H54 (cell line): ENCODE data around the gene PHLDA2.

ENCODE experiments used
- DNase-seq: peaks from one replicate; pipeline ENCODE4 v3.0.0; 2011; ENCODE audit warnings: low spot score, mixed read lengths; ENCODE audit not compliant: insufficient read length
- FAIRE-seq: peaks from 3 replicates; lab custom pipeline; 2011; peaks lifted over from hg19 to GRCh38; lab: Jason Lieb, UNC
- POLR2A ChIP-seq: IDR thresholded peaks from 2 replicates; pipeline ENCODE4 v1.6.1; 2011; ENCODE audit warnings: low read depth, mild to moderate bottlenecking, low read length

The PHLDA2 gene

DNA sequence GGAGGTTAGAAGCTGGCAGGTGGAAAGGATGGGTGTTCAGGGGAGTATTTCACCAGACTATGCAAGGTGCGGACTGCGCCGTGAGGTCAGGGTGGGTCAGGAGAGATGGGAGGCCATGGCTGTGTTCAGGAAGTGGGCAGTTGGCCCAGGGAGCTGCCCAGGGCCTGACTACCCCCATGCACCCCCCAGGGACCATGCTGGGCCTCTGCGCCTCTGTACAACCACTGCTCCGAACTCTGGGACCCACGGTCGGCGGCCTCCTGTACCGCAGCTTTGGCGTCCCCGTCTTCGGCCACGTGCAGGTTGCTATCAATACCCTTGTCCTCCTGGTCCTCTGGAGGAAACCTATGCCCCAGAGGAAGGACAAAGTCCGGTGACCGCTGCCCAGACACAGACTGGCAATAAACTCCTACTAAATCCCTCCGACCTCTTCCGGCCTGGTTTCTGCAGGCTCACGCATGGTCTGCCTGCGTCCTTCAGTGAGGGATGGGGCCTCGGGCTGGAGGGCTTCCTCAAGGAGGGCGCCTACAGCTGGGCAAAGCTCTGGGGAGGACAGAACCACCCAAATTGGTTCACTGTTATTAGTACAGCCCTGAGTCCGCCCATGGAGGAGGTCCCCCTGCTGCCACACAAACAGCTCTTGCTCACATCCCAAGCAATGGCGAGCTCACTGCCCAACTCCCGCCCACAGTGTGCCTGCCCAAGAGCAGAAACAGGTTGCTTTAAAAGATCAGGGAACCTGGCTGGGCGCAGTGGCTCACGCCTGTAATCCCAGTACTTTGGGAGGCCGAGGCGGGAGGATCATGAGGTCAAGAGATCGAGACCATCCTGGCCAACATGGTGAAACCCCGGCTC lies 4.2 kb downstream of the PHLDA2 start:
- FAIRE-seq (no peak), DNase-seq (no peak)
- no peak for TF ChIP-seq POLR2A

DNA sequence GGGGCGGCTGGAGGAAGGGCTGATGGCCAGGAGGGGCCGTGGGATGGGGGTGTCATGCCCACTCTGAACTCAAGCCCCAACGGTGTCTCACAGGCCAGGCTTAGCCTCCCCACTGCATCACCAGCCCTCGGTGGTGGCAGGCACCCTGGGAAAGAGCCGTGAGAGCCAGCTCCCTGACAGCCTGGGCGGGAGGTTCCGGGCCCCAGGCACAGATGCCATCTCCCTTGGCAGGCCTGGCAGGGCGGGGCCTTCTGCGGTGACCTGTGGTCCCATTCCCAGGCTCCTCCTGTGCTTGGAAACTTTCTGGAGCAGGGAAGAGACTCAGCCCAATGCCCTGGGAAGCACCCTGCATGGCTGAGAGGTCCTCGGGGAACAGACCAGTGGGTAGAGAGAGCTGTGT lies 4.8 kb downstream of the PHLDA2 start:
- DNase-seq (no peak), FAIRE-seq (no peak)

DNA sequence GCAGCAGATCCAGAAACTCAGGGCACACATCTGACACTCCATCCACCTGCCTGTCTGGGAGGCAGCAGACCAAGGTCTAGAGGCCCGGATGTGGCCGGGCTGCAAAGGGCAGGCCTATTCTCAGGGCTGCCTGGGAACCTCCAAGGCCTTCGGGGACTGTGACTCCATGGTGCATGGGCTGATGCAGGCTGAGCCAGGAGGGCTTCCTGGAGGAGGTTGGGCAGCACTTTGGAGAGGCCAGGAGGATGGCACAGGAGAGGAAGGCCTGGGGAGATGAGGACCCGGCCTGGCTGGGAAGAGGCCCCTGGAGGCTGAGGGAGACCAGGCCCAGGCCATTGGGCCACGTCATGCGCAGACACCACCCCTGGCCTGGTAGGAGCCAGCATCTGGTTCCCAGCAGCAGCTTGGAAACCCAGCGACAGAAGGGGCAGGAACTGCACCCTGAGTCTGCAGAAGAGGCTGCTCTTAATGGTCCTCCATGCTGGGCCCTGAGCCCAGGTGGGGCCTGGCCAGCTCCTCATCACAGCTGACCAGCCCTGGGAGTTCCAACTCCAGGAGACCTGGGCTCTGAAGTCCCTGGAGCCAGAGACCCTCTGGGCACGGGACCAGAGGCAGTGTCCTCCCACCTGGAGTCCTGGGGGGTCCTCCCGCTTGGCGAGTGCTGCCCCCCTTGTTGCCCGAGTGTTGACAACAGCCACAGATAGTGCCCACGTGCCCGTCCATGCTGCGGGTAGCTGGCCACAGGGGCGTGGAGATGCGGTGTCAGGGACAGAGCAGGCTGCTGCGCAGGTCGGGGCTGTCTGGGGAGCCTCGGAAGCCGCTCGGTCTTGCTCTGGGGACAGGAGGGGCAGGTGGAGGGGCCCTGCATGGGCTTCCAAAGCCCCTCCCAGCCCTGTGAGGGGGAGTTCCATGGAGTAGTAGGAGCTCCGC lies 5.5 kb downstream of the PHLDA2 start:
- TF ChIP-seq POLR2A = no peak
- no peak for DNase-seq
- no peak for FAIRE-seq

More for the DNA sequence above, 4.8 kb downstream of the PHLDA2 start:
- TF ChIP-seq POLR2A = no peak

DNA sequence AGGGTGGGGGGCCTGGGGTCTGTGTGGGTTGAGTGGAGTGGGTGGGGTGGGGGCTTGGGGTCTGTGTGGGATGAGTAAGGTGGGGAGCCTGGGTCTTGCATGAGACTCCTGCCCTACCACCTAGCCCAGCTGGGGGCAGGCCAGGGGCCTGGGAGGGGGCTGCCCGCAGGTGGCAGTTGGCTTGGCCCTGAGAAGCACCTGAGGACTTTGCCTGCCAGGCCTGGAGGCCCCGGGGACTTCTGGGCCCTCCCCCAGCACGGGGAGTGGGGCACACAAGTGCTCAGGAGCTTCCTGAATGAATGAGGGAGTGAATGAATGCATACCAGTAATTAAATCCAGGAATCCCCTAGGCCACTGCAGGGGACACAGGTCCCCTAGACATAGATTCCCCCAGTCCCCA lies 6.6 kb downstream of the PHLDA2 start:
- DNase-seq = no peak
- TF ChIP-seq POLR2A = no peak
- no peak for FAIRE-seq

DNA sequence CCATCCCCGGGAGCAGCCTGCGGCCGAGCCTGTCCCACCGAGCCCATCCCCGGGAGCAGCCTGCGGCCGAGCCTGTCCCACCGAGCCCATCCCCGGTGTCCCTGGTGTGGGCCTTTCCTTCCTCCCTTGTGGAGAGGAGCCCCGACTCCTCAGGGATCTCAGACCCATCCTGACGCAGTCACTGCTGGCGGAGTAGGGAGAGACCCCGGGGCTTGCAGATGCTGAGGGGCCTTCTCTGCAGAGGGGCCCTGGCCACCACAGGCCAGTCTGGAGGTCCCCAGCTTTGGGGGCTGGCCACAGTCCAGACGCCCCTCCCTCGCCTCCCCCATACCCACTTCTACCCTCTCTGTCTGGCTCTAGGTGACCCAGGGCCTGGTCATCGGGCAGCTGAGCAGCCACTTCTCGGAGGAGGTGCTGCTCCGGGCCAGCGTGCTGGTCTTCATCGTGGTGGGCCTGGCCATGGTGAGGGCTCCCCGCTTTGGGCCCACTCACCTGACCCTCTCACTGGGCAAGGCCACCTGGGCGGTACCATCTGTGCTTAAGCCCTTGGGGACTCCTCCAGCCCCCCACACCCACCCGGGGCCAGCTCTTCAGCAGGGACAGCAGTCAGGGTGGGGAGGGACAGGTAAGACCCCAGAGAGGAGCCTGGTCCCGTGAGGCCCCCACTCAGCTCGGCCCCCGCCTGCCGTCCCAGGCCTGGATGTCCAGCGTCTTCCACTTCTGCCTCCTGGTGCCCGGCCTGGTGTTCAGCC lies 7.3 kb downstream of the PHLDA2 start:
- no peak for TF ChIP-seq POLR2A
- DNase-seq (no peak), FAIRE-seq (no peak)

DNA sequence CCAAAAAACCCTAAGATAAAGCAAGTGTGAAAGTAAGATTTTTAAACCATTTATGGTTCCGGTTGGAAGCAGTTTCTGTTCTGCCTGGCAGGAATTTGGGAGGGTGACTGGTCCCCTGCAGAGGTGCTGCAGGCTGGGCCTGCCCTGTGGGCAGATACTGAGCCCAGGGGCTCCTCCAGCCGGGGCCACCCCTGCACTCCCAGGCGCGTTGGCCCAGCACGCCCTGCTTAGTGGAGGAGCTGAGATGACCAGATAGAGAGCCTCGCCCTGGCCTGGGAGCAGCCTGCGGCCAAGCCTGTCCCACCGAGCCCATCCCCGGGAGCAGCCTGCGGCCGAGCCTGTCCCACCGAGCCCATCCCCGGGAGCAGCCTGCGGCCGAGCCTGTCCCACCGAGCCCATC lies 8.0 kb downstream of the PHLDA2 start:
- FAIRE-seq (no peak), DNase-seq (no peak)
- no peak for TF ChIP-seq POLR2A

DNA sequence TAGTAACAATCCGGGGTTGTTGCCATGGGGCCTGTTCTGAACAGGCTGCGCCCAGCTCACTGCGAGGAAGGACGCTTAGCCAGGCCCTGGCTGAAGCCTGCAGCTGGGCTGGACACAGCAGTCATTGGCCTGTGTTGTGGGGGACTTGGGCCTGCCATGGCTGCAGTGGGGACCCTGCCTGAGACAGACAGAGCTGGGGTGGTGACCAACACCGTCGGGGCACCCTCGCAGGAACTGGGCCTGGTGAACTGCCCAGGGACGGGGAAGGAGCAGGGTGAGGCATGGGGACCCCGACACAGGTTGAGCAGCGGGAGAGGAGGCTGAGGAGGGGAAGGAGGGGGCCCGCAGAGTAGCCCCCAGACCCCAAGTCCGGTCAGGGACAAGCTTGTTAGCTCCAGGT lies 8.9 kb downstream of the PHLDA2 start:
- FAIRE-seq (no peak), DNase-seq (no peak)
- TF ChIP-seq POLR2A = no peak

DNA sequence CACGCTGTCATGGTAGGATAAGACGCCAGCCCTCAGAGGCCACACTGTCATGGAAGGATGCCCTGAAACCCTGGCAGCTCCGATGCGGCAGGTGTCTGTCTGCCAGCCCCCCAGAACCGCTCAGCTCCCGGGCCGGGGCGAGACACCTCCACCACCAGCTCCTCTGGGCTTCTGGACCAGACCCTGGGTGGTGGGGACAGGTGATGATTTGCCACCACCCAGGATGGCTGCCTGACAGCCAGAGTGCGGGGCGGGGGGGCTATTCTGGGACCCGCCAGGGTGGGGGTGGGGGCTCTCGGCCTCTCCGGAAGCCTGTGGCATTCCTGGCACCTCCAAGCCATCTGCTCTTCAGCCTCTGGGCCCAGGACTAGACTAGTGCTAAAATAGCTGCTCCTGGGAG lies 9.4 kb downstream of the PHLDA2 start:
- TF ChIP-seq POLR2A = no peak
- no peak for DNase-seq
- FAIRE-seq = no peak

DNA sequence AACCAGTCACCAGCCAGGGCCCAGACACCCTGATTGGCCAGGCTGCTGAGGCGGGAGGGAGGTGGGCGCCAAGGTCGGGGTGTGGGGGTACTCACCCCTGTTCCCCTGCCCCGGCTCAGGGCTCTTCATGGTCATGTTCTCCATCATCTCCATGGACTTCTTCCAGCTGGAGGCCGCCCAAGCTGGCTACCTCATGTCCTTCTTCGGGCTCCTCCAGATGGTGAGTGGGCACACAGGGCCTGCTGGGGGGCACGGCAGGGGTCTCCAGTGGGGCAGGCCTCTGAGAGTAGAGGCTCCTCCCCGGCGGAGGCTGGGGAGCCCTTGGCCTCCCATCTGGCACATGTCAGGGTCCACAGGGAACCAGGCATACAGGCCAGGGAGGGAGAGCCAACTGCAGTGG lies 10.0 kb downstream of the PHLDA2 start:
- TF ChIP-seq POLR2A = no peak
- FAIRE-seq (no peak), DNase-seq (no peak)

DNA sequence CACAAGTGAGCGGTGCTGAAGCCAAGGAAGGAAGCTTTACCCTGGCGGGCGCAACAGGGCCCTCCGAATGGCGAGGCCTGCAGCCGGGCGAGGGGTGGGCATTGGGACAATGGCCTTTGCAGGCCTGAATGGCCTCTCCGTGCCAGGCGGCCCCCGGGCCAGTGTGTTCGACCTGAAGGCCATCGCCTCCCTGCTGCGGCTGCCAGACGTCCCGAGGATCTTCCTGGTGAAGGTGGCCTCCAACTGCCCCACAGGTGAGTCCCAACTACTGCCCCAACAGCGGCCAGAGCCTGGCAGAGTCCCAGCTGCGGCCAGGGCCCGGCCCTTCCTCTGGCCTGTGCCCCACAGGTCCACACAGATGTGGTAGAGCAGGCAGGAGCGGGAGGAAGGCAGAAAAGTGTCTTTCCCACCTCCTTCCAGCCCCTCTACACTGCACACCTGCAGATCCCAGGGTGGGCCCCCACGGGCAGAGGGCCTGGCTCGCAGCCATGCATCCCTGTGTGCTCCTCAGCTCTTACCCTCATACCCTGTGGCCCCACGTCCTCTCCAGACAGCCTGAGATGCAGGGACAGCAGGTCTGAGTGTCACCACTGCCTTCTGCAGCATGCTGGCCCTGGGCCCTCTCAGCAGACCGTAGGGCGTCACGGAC lies 11.3 kb downstream of the PHLDA2 start:
- FAIRE-seq = no peak
- no peak for DNase-seq
- no peak for TF ChIP-seq POLR2A

DNA sequence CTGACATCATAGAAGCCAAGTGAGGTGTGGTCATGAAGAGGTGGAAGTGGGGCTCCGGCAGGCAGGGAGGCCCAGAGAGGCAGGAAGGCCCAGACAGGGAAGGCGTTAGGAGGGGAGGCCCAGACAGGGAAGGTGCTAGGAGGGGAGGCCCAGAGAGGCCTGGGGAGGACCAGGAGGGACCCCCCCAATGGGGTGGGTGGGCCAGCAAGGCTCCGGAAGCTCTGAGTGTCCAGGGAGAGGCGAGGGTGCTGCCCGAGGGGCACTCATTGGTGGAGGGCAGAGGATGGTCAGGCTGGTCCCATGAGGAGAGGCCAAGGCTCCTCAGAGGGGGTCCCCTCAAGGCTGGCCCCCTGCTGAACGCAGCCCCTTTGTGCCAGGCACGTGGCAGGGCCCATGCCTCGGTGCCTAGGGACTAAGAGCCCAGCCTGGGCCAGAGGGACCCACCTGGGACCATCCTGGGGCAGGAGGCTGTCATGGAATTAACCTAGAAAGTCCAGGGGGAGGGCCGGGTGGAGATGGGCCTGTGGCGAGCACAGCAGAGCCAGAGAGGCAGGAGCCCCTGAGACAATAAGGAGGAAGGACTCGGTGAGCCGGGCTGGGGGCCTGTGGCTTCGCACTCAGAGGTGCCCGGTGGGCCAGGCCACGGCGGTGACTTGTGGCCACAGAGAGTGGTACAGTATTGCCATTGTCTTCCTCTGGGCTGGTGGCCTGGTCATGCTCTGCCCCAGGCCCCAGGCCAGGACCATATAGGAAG lies 12.2 kb downstream of the PHLDA2 start:
- DNase-seq (no peak), FAIRE-seq (no peak)
- no peak for TF ChIP-seq POLR2A

DNA sequence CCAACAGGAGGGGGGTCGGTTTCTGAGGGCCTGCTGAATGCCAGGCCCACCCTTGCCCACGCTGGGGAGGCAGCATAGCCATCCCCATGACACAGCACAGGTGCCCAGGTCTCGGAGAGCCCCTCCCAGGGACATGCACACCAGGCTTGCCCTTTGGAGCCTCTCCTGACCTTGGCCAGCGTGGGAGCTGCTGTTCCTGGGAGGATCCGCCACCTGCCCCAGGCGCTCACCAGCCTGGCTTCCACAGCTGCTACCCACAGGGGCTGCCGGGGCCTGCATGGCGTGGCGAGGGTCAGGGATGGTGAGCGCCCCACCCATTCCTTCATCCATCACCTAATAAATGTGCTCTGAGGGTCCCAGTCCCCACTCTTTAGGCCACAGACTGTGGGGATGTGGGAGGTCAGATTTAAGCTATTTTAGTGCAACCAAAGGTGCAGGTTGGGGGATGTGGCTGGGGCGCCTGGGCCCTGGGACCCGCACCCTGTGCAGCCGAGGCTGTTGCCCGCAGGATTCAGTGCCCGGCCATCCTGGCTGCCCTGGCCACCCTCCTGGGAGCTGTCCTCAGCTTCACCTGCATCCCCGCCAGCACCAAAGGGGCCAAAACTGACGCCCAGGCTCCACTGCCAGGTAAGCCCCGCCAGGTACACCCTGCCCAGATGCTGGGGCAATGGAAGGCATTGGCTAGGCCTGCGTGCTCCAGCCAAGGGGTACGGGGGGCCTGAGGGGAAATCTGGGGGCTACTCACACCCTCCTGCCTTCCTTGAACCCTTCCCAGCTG lies 12.9 kb downstream of the PHLDA2 start:
- DNase-seq (no peak), FAIRE-seq (no peak)
- no peak for TF ChIP-seq POLR2A
